OCI-LY3 (cell line): ENCODE results near the gene FUS.

ENCODE experiments used
- H2AFZ ChIP-seq: fragments of 200-600, 300-600 bp; shearing (Covaris generic); 2 replicates; pipeline ENCODE4 v1.6.0; 2014; ENCODE audit warnings: antibody characterized with exemption, low read depth, low read length
- H3K27ac ChIP-seq: fragments of 200-600, 300-600 bp; sonication (generic); 2 replicates; pipeline ENCODE4 v1.5.1; 2014; ENCODE audit warnings: mild to moderate bottlenecking, low read length, moderate library complexity, mixed read lengths
- H3K27me3 ChIP-seq: fragments of 200-600, 300-600 bp; sonication (generic); 2 replicates; pipeline ENCODE4 v1.6.1; 2014; ENCODE audit warnings: low read depth, low read length, mixed read lengths
- H3K36me3 ChIP-seq: fragments of 200-600, 300-600 bp; sonication (generic); replicated peaks from 2 replicates; pipeline ENCODE3; 2014; ENCODE audit warnings: low read depth, low read length, mixed read lengths
- H3K4me1 ChIP-seq: fragments of 300-600, 200-600 bp; sonication (generic); 2 replicates; pipeline ENCODE4 v1.6.1; 2014; ENCODE audit warnings: low read length, mixed read lengths
- H3K4me2 ChIP-seq: fragments of 200-600, 300-600 bp; sonication (generic); 2 replicates; pipeline ENCODE4 v1.6.1; 2014; ENCODE audit warnings: low read length, mixed read lengths
- H3K4me3 ChIP-seq: fragments of 300-600, 200-600 bp; sonication (generic); 2 replicates; pipeline ENCODE4 v1.5.1; 2014; ENCODE audit warnings: antibody characterized with exemption, mild to moderate bottlenecking, low read length, moderate library complexity
- H3K79me2 ChIP-seq: fragments of 300-600, 200-600 bp; shearing (Covaris generic); 2 replicates; pipeline ENCODE4 v1.6.1; 2014; ENCODE audit warnings: mild to moderate bottlenecking, low read length, mixed read lengths
- H3K9ac ChIP-seq: fragments of 300-600, 200-600 bp; shearing (Covaris generic); 2 replicates; pipeline ENCODE4 v1.6.0; 2014; ENCODE audit warnings: mild to moderate bottlenecking, low read length, moderate library complexity
- H3K9me3 ChIP-seq: fragments of 200-600, 300-600 bp; shearing (Covaris generic); 2 replicates; pipeline ENCODE4 v1.6.1; 2014; ENCODE audit warnings: low read length, mixed read lengths; ENCODE audit not compliant: insufficient read depth
- H4K20me1 ChIP-seq: fragments of 200-600, 300-600 bp; sonication (generic); 2 replicates; pipeline ENCODE4 v1.6.1; 2016; ENCODE audit warnings: low read length, mixed read lengths; ENCODE audit not compliant: insufficient read depth
- EZH2phosphoT487 ChIP-seq: fragments of 200-600 bp; shearing (Covaris generic); IDR thresholded peaks from 2 replicates; pipeline ENCODE4 v1.6.1; 2018; ENCODE audit warnings: antibody characterized with exemption, mixed run types, low read depth
- TF ChIP-seq, protein P1 (sequence below): fragments of 200-600, 300-600 bp; sonication (generic); IDR thresholded peaks from 2 replicates; pipeline ENCODE4 v1.5.1; 2014; ENCODE audit warnings: antibody characterized with exemption, low read length, low read depth

FUS gene

GRCh38 chr16:31225193-31225592 is 45.3 kb downstream of the FUS start:
- TF ChIP-seq, protein P1, sequence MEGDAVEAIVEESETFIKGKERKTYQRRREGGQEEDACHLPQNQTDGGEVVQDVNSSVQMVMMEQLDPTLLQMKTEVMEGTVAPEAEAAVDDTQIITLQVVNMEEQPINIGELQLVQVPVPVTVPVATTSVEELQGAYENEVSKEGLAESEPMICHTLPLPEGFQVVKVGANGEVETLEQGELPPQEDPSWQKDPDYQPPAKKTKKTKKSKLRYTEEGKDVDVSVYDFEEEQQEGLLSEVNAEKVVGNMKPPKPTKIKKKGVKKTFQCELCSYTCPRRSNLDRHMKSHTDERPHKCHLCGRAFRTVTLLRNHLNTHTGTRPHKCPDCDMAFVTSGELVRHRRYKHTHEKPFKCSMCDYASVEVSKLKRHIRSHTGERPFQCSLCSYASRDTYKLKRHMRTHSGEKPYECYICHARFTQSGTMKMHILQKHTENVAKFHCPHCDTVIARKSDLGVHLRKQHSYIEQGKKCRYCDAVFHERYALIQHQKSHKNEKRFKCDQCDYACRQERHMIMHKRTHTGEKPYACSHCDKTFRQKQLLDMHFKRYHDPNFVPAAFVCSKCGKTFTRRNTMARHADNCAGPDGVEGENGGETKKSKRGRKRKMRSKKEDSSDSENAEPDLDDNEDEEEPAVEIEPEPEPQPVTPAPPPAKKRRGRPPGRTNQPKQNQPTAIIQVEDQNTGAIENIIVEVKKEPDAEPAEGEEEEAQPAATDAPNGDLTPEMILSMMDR = no peak
- TF ChIP-seq EZH2phosphoT487 = no peak
- no peaks in the 10 kb centered on the region for H4K20me1 ChIP-seq
- H3K27me3 ChIP-seq = no peaks in the 10 kb centered on the region
- no peak overlapping the region for H2AFZ ChIP-seq
- no peaks in the 10 kb centered on the region for H3K36me3 ChIP-seq
- no peaks in the 10 kb centered on the region for H3K4me1 ChIP-seq
- H3K9ac ChIP-seq = no peak overlapping the region
- no peaks in the 10 kb centered on the region for H3K79me2 ChIP-seq
- H3K9me3 ChIP-seq = no peaks in the 10 kb centered on the region
- no peak overlapping the region for H3K27ac ChIP-seq
- H3K4me2 ChIP-seq = no peak overlapping the region
- no peak overlapping the region for H3K4me3 ChIP-seq

- Histone ChIP-seq H3K9me3 (no peaks in the 10 kb centered on the region), H2AFZ (no peak overlapping the region), H3K4me1 (no peaks in the 10 kb centered on the region), H3K79me2 (no peaks in the 10 kb centered on the region), H4K20me1 (no peaks in the 10 kb centered on the region), H3K27ac (no peak overlapping the region), H3K36me3 (no peaks in the 10 kb centered on the region), H3K4me3 (no peak overlapping the region), H3K9ac (no peak overlapping the region), H3K4me2 (no peak overlapping the region), H3K27me3 (no peaks in the 10 kb centered on the region)
- TF ChIP-seq, protein P1 = no peak
- TF ChIP-seq EZH2phosphoT487 = no peak
These were observed 48.3 kb downstream of the FUS start for GRCh38 chr16:31228206-31228605.

DNA sequence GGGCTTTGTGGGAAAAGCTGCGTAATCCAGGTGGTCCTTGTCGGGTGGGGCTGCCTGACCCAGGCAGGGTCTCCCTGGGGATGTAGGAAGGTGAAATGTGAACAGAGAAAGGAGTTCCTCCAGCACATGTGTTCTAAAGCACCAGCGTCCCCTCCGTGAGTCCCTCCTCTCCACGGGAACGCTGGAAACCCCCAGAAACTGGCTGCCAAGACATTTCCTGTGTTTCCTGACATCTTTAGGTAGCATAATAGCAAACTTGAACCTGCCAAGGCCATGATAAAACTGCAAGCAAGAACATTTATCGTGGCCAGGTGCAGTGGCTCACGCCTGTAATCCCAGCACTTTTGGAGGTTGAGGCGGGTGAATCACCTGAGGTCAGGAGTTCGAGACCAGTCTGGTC is 49.6 kb downstream of the FUS start:
- Histone ChIP-seq H3K27ac (no peak overlapping the region), H3K4me1 (no peaks in the 10 kb centered on the region), H3K79me2 (no peaks in the 10 kb centered on the region), H3K27me3 (no peaks in the 10 kb centered on the region; the same call in 1 of the 2 replicates), H3K9ac (no peak overlapping the region), H3K4me3 (no peak overlapping the region), H4K20me1 (no peaks in the 10 kb centered on the region), H2AFZ (no peak overlapping the region), H3K9me3 (0 out of 2 replicates have a peak, but pooled peaks cover 4% of the 10 kb centered on the region), H3K36me3 (no peaks in the 10 kb centered on the region), H3K4me2 (no peak overlapping the region)
- TF ChIP-seq, protein P1 = no peak
- no peak for TF ChIP-seq EZH2phosphoT487

DNA sequence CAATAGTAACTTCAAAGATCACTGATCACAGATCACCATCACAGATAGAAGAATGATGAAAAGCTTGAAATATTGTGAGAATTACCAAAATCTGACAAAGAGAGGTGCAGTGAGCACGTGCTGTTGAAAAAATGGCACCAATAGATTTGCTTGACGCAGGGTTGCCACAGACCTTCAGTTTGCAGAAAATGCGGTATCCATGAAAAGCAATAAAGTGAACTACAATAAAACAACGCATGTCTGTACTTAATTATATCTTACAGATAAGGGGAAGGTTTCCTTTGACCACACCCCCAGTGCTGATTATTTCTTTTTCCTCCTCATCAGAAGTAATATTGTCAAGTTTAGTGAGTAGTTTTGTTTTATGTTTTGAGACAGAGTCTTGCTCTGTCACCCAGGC is 58.1 kb downstream of the FUS start:
- Histone ChIP-seq H3K4me2 (no peak overlapping the region), H3K4me3 (no peak overlapping the region), H3K36me3 (no peaks in the 10 kb centered on the region), H3K4me1 (no peaks in the 10 kb centered on the region), H2AFZ (no peak overlapping the region), H3K27me3 (peaks cover 12% of the 10 kb centered on the region), H3K79me2 (no peaks in the 10 kb centered on the region), H4K20me1 (no peaks in the 10 kb centered on the region), H3K27ac (no peak overlapping the region), H3K9ac (no peak overlapping the region), H3K9me3 (0 out of 2 replicates have a peak, but pooled peaks cover 4% of the 10 kb centered on the region)
- no peak for TF ChIP-seq EZH2phosphoT487
- TF ChIP-seq, protein P1 = no peak
